ENCODE results near the gene SPN.

DNA sequence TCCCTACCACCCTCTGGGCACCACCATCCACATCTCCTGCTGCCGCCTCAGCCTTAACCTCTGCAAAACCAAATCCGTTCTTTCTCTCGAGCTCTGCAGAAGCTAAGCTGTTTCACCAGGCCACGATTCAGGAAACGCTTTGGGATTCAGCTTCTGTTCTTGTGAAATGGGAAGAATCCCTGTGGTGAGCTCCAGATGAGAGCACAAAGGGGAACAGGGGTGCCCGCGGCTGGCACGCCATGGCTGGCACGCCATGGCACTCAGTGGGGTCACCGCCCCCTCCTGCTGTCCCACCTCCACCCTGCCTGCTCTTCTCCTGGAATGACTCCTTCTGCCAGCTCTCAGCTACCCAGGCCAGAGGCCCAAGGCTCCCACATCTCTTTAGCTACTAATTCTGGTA, 21.6 kb downstream of the SPN start:
- TF ChIP-seq POLR2A (IDR thresholded peaks at IDR 0.05; ENCODE audit: low read depth, low read length) (no peak), POLR2AphosphoS5 (IDR thresholded peaks at IDR 0.05; ENCODE audit: low read depth, low read length) (no peak)

Measured in GM12892 (cell line).